Dermis microvascular lymphatic vessel endothelial cell (primary cell): Measurements from ENCODE around the gene EVL. TPM values are rescaled to one million over a fixed set of nuclear protein-coding genes. Genes with fewer than 3 reads are reported as not detected.

Source experiments
- total RNA-seq: library from RNA; depleted of rRNA; stranded (reverse); fragments of >200 nt; gene quantifications from 2 replicates; pipeline ENCODE4 v1.2.1, GENCODE V29; 2014

EVL gene
- total RNA-seq, 1 donor from 2014 or later: 6.9 TPM

Other genes starting within 250 kb of the EVL start
- gene DEGS2, start 94.2 kb downstream of the EVL start, total RNA-seq: 0.13 and 0.26 TPM in 2 replicates
- gene YY1, start 173.7 kb downstream of the EVL start, total RNA-seq: 37.7 and 42.5 TPM in 2 replicates
- gene SLC25A29, start 241.0 kb downstream of the EVL start, total RNA-seq: 45.6 and 77.6 TPM in 2 replicates